HFFc6 (cell line): ENCODE data around the gene KCTD21. TPM values are rescaled to one million over a fixed set of nuclear protein-coding genes. Genes with fewer than 3 reads are reported as not detected.
"Not testable (repeated sequence)": the region's sequence is repeated elsewhere in the genome, so short reads cannot be mapped to it uniquely, and the experiment has no call there.

Experiments
- DNase-seq: peaks from one replicate; pipeline ENCODE4 v3.0.0-alpha.2; 2018
- H3K27ac Mint-ChIP-seq: 2 replicates; pipeline ENCODE4 v1.8.0; 2020; ENCODE audit warnings: mild to moderate bottlenecking, mixed read lengths
- H3K27me3 Mint-ChIP-seq: 2 replicates; pipeline ENCODE4 v1.8.0; 2021; ENCODE audit warnings: mild to moderate bottlenecking, moderate library complexity, mixed read lengths; ENCODE audit not compliant: insufficient read depth
- H3K36me3 Mint-ChIP-seq: 2 replicates; pipeline ENCODE4 v1.8.0; 2021; ENCODE audit warnings: low read depth, mixed read lengths
- H3K4me1 Mint-ChIP-seq: 2 replicates; pipeline ENCODE4 v1.8.0; 2020; ENCODE audit warnings: low read depth, mixed read lengths
- H3K4me3 Mint-ChIP-seq: 2 replicates; pipeline ENCODE4 v1.8.0; 2020; ENCODE audit warnings: mild to moderate bottlenecking, moderate library complexity, mixed read lengths
- H3K9me3 Mint-ChIP-seq: 2 replicates; pipeline ENCODE4 v1.8.0; 2020; ENCODE audit warnings: mild to moderate bottlenecking, mixed read lengths
- CTCF ChIP-seq: fragments of 200-600 bp; sonication (generic); IDR thresholded peaks from 2 replicates; pipeline ENCODE4 v1.5.0; 2021; ENCODE audit warnings: antibody characterized with exemption, mild to moderate bottlenecking
- total RNA-seq, 6 experiments: library from RNA; stranded (reverse); fragmentation: NEBNext Ultra II Directional; extraction: Animal tissue kit (Norgen Biotek cat#: 25700); gene quantifications; 2 replicates in 1 of 6; 3 replicates in 5 of 6; pipeline ENCODE4 v1.2.3, GENCODE V29; 2021

Gene KCTD21
- total RNA-seq, 6 experiments from 2014 or later: 10.4 to 15.7 (median 12.6) TPM

GRCh38 chr11:78177216-78177615 is 11.2 kb downstream of the KCTD21 start:
- Mint-ChIP-seq H3K36me3 (peaks cover 47% of the 10 kb centered on the region), H3K27me3 (no peaks in the 10 kb centered on the region), H3K9me3 (no peaks in the 10 kb centered on the region), H3K4me1 (peaks cover 17% of the 10 kb centered on the region), H3K4me3 (no peak overlapping the region), H3K27ac (no peak overlapping the region)
- TF ChIP-seq CTCF: no peak
- DNase-seq: no peak

- no peaks in the 10 kb centered on the region for H3K9me3 Mint-ChIP-seq
- peaks cover 49% of the 10 kb centered on the region for H3K36me3 Mint-ChIP-seq
- no peak overlapping the region for H3K4me3 Mint-ChIP-seq
- no peaks in the 10 kb centered on the region for H3K27me3 Mint-ChIP-seq
- DNase-seq: no peak
- H3K27ac Mint-ChIP-seq: no peak overlapping the region
- H3K4me1 Mint-ChIP-seq: peaks cover 17% of the 10 kb centered on the region
- no peak for TF ChIP-seq CTCF
These were observed 11.8 kb downstream of the KCTD21 start for GRCh38 chr11:78176605-78177141.

GRCh38 chr11:78175862-78176261 is 12.6 kb downstream of the KCTD21 start:
- not testable (repeated sequence) for H3K27me3 Mint-ChIP-seq, H3K27ac Mint-ChIP-seq, H3K4me3 Mint-ChIP-seq, DNase-seq, H3K9me3 Mint-ChIP-seq
- Mint-ChIP-seq H3K36me3 (peaks cover 46% of the 10 kb centered on the region), H3K4me1 (peaks cover 11% of the 10 kb centered on the region)

GRCh38 chr11:78171951-78172350 is 16.5 kb downstream of the KCTD21 start:
- H3K27me3 Mint-ChIP-seq: no peaks in the 10 kb centered on the region; the same call in 1 of the 2 replicates
- TF ChIP-seq CTCF: no peak
- H3K4me1 Mint-ChIP-seq: peaks cover 21% of the 10 kb centered on the region
- no peak overlapping the region for H3K4me3 Mint-ChIP-seq
- DNase-seq: no peak
- H3K27ac Mint-ChIP-seq: no peak overlapping the region
- peaks cover 44% of the 10 kb centered on the region for H3K36me3 Mint-ChIP-seq
- H3K9me3 Mint-ChIP-seq: no peaks in the 10 kb centered on the region

GRCh38 chr11:78170874-78171549 is 17.4 kb downstream of the KCTD21 start:
- H3K4me1 Mint-ChIP-seq: peaks cover 21% of the 10 kb centered on the region
- H3K27me3 Mint-ChIP-seq: no peaks in the 10 kb centered on the region; the same call in 1 of the 2 replicates
- no peak for DNase-seq
- no peak overlapping the region for H3K4me3 Mint-ChIP-seq
- no peaks in the 10 kb centered on the region for H3K9me3 Mint-ChIP-seq
- H3K36me3 Mint-ChIP-seq: peaks cover 35% of the 10 kb centered on the region
- H3K27ac Mint-ChIP-seq: peak overlapping the region; percentile 29
- no peak for TF ChIP-seq CTCF

- TF ChIP-seq CTCF: no peak
- peaks cover 21% of the 10 kb centered on the region for H3K4me1 Mint-ChIP-seq
- H3K27me3 Mint-ChIP-seq: no peaks in the 10 kb centered on the region; the same call in 1 of the 2 replicates
- H3K36me3 Mint-ChIP-seq: peaks cover 33% of the 10 kb centered on the region
- no peak for DNase-seq
- H3K27ac Mint-ChIP-seq: peak overlapping the region; percentile 29; the same call in 1 of the 2 replicates
- no peak overlapping the region for H3K4me3 Mint-ChIP-seq
- H3K9me3 Mint-ChIP-seq: no peaks in the 10 kb centered on the region
These were observed 18.0 kb downstream of the KCTD21 start for GRCh38 chr11:78170413-78170812.
